HepG2 (cell line): Measurements from ENCODE around the gene OR5M8. TPM values are rescaled to one million over a fixed set of nuclear protein-coding genes. Genes with fewer than 3 reads are reported as not detected.

Source experiments
- SMC3 ChIP-seq: IDR thresholded peaks from 2 replicates; pipeline ENCODE4 v1.6.1; 2011; ENCODE audit warnings: low read length, improper control_type of control experiment
- ZNF496 ChIP-seq: sonication (generic); formaldehyde crosslinking; IDR thresholded peaks from 2 replicates; pipeline ENCODE4 v1.8.1; 2023; ENCODE audit warnings: mild to moderate bottlenecking, moderate library complexity, missing genetic modification reagents; ENCODE audit not compliant: insufficient replicate concordance
- ZNF709 ChIP-seq: sonication (generic); formaldehyde crosslinking; IDR thresholded peaks from 2 replicates; pipeline ENCODE4 v1.5.0; 2020; ENCODE audit warnings: mild to moderate bottlenecking, missing genetic modification reagents
- polyA plus RNA-seq, 8 experiments: library from polyadenylated mRNA; depleted of rRNA in 3 of 8; stranded (reverse) in 7 of 8; unstranded in 1 of 8; fragments of >200 nt; fragmentation: Illumina TruSeq in 4 of 8; extraction: Trizol in 4 of 8; gene quantifications; 2 replicates each; pipeline versions ENCODE4 v1.2.1 to v1.2.3, GENCODE V29; 2011 to 2016; ENCODE audit warnings: low read depth in 4 of 8, missing spikeins in 1 of 8, mixed read lengths in 1 of 8; ENCODE audit not compliant: insufficient read depth in 1 of 8
- total RNA-seq, 5 experiments: library from RNA; depleted of rRNA; stranded (reverse); fragments of >200 nt; fragmentation: Illumina TruSeq; extraction: Trizol; gene quantifications; 2 replicates each; pipeline ENCODE4 v1.2.3, GENCODE V29; 2016; ENCODE audit warnings: low read depth in 1 of 5
- TF ChIP-seq, protein P1 (sequence below): sonication (generic); formaldehyde crosslinking; IDR thresholded peaks from 2 replicates; pipeline ENCODE4 v1.4.0; 2020; ENCODE audit warnings: low read depth, missing genetic modification reagents

Gene OR5M8
- total and polyA plus RNA-seq, 2 of the 13 experiments (the other 11 are each of a cell fraction or from before 2014, with no cell fraction given) = not detected

- no peak for TF ChIP-seq SMC3
- TF ChIP-seq ZNF709 (CRISPR knock-in tag) = no peak
- TF ChIP-seq, protein P1, sequence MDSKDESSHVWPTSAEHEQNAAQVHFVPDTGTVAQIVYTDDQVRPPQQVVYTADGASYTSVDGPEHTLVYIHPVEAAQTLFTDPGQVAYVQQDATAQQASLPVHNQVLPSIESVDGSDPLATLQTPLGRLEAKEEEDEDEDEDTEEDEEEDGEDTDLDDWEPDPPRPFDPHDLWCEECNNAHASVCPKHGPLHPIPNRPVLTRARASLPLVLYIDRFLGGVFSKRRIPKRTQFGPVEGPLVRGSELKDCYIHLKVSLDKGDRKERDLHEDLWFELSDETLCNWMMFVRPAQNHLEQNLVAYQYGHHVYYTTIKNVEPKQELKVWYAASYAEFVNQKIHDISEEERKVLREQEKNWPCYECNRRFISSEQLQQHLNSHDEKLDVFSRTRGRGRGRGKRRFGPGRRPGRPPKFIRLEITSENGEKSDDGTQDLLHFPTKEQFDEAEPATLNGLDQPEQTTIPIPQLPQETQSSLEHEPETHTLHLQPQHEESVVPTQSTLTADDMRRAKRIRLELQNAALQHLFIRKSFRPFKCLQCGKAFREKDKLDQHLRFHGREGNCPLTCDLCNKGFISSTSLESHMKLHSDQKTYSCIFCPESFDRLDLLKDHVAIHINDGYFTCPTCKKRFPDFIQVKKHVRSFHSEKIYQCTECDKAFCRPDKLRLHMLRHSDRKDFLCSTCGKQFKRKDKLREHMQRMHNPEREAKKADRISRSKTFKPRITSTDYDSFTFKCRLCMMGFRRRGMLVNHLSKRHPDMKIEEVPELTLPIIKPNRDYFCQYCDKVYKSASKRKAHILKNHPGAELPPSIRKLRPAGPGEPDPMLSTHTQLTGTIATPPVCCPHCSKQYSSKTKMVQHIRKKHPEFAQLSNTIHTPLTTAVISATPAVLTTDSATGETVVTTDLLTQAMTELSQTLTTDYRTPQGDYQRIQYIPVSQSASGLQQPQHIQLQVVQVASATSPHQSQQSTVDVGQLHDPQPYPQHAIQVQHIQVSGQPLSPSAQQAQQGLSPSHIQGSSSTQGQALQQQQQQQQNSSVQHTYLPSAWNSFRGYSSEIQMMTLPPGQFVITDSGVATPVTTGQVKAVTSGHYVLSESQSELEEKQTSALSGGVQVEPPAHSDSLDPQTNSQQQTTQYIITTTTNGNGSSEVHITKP (CRISPR knock-in tag) = no peak
- TF ChIP-seq ZNF496 (CRISPR knock-in tag) = no peak
Observed at GRCh38 chr11:56453521-56453920, 37.6 kb downstream of the OR5M8 start (continued).

Other genes with a start within 250 kb of the OR5M8 start
- gene OR5T3, start 239.1 kb downstream of the OR5M8 start, total RNA-seq (2016; rRNA removed; fragmentation: Illumina TruSeq; extraction: Trizol) = not detected in 2 replicates
- gene OR5T3, start 239.1 kb downstream of the OR5M8 start, polyA plus RNA-seq (2011; rRNA removed) = not detected in 2 replicates
- not detected in 2 replicates for gene OR5T1, start 217.2 kb downstream of the OR5M8 start, total RNA-seq (2016; rRNA removed; fragmentation: Illumina TruSeq; extraction: Trizol)
- not detected in 2 replicates for gene OR5T1, start 217.2 kb downstream of the OR5M8 start, polyA plus RNA-seq (2011; rRNA removed)
- gene OR8H1, start 199.1 kb downstream of the OR5M8 start, total RNA-seq (2016; rRNA removed; fragmentation: Illumina TruSeq; extraction: Trizol) = not detected in 2 replicates
- not detected in 2 replicates for gene OR8H1, start 199.1 kb downstream of the OR5M8 start, polyA plus RNA-seq (2011; rRNA removed)
- not detected in 2 replicates for gene OR8K3, start 176.2 kb downstream of the OR5M8 start, total RNA-seq (2016; rRNA removed; fragmentation: Illumina TruSeq; extraction: Trizol)
- gene OR8K3, start 176.2 kb downstream of the OR5M8 start, polyA plus RNA-seq (2011; rRNA removed) = not detected in 2 replicates
- not detected in 2 replicates for gene OR8K1, start 145.3 kb downstream of the OR5M8 start, total RNA-seq (2016; rRNA removed; fragmentation: Illumina TruSeq; extraction: Trizol)
- gene OR8K1, start 145.3 kb downstream of the OR5M8 start, polyA plus RNA-seq (2011; rRNA removed) = not detected in 2 replicates
- not detected in 2 replicates for gene OR8J1, start 137.1 kb downstream of the OR5M8 start, total RNA-seq (2016; rRNA removed; fragmentation: Illumina TruSeq; extraction: Trizol)
- not detected in 2 replicates for gene OR8J1, start 137.1 kb downstream of the OR5M8 start, polyA plus RNA-seq (2011; rRNA removed)
- not detected in 2 replicates for gene OR8U1, start 115.7 kb downstream of the OR5M8 start, total RNA-seq (2016; rRNA removed; fragmentation: Illumina TruSeq; extraction: Trizol)
- gene OR8U1, start 115.7 kb downstream of the OR5M8 start, polyA plus RNA-seq (2011; rRNA removed) = not detected in 2 replicates
- gene OR5AL1, start 78.7 kb downstream of the OR5M8 start, total RNA-seq (2016; rRNA removed; fragmentation: Illumina TruSeq; extraction: Trizol) = not detected in 2 replicates
- gene OR5AL1, start 78.7 kb downstream of the OR5M8 start, polyA plus RNA-seq (2011; rRNA removed) = not detected in 2 replicates
- gene OR5M3, start 18.0 kb downstream of the OR5M8 start, total RNA-seq (2016; rRNA removed; fragmentation: Illumina TruSeq; extraction: Trizol) = not detected in 2 replicates
- not detected in 2 replicates for gene OR5M3, start 18.0 kb downstream of the OR5M8 start, polyA plus RNA-seq (2011; rRNA removed)
- gene OR5M11, start 51.9 kb upstream of the OR5M8 start, total RNA-seq (2016; rRNA removed; fragmentation: Illumina TruSeq; extraction: Trizol) = not detected in 2 replicates
- not detected in 2 replicates for gene OR5M11, start 51.9 kb upstream of the OR5M8 start, polyA plus RNA-seq (2011; rRNA removed)
- gene OR5M10, start 86.4 kb upstream of the OR5M8 start, total RNA-seq (2016; rRNA removed; fragmentation: Illumina TruSeq; extraction: Trizol) = not detected in 2 replicates
- not detected in 2 replicates for gene OR5M10, start 86.4 kb upstream of the OR5M8 start, polyA plus RNA-seq (2011; rRNA removed)
- gene OR5M1, start 123.5 kb upstream of the OR5M8 start, total RNA-seq (2016; rRNA removed; fragmentation: Illumina TruSeq; extraction: Trizol) = not detected in 2 replicates
- not detected in 2 replicates for gene OR5M1, start 123.5 kb upstream of the OR5M8 start, polyA plus RNA-seq (2011; rRNA removed)
- gene OR5AP2, start 151.1 kb upstream of the OR5M8 start, total RNA-seq (2016; rRNA removed; fragmentation: Illumina TruSeq; extraction: Trizol) = not detected in 2 replicates
- gene OR5AP2, start 151.1 kb upstream of the OR5M8 start, polyA plus RNA-seq (2011; rRNA removed) = not detected in 2 replicates
- gene OR5AR1, start 172.3 kb upstream of the OR5M8 start, total RNA-seq (2016; rRNA removed; fragmentation: Illumina TruSeq; extraction: Trizol) = not detected in 2 replicates
- gene OR5AR1, start 172.3 kb upstream of the OR5M8 start, polyA plus RNA-seq (2011; rRNA removed) = not detected in 2 replicates
- gene OR9G1, start 207.7 kb upstream of the OR5M8 start, total RNA-seq (2016; rRNA removed; fragmentation: Illumina TruSeq; extraction: Trizol) = not detected in 2 replicates
- not detected in 2 replicates for gene OR9G1, start 207.7 kb upstream of the OR5M8 start, polyA plus RNA-seq (2011; rRNA removed)